B cell (primary cell): ENCODE data around the gene PTBP3. TPM values are rescaled to one million over a fixed set of nuclear protein-coding genes. Genes with fewer than 3 reads are reported as not detected.

ENCODE experiments used
- ATAC-seq: fragments of 200-7000 bp; cut with Tn5 transposase; one replicate; pipeline ENCODE4 v1.10.0; 2021; ENCODE audit warnings: low read depth, mild to moderate bottlenecking, moderate number of reproducible peaks, moderate library complexity
- CTCF ChIA-PET: fragments of 350-600 bp; sonication (Branson Sonifier 250); formaldehyde crosslinking; loops from one replicate; lab custom pipeline; 2021; ENCODE audit warnings: antibody characterized with exemption, inconsistent platforms; lab: Charles Lee
- POLR2A ChIA-PET: fragments of 350-600 bp; sonication (Branson Sonifier 250); formaldehyde crosslinking; loops from one replicate; lab custom pipeline; 2021; ENCODE audit warnings: antibody characterized with exemption; lab: Charles Lee
- DNase-seq: peaks from one replicate; pipeline ENCODE4 v3.0.0; 2013
- H2AFZ ChIP-seq: 2 replicates; pipeline ENCODE4 v1.6.1; 2012; ENCODE audit warnings: mild to moderate bottlenecking, low read depth, low read length; ENCODE audit not compliant: insufficient read depth, poor library complexity, severe bottlenecking
- H3K27ac ChIP-seq, 2 donors: 1 replicate in 1 of 2; 2 replicates in 1 of 2; pipeline ENCODE4 v1.5.1; 2012 to 2013; ENCODE audit warnings: low read length in 2 of 2, mild to moderate bottlenecking in 2 of 2, moderate library complexity in 1 of 2
- H3K27me3 ChIP-seq, 4 experiments: fragments of 200-600 bp in 1 of 4; sonication (generic) in 1 of 4; replicated peaks in 1 of 4; 1 replicate in 2 of 4; 2 replicates in 2 of 4; pipeline versions ENCODE4 v1.6.1 to v1.7.0; 2013 to 2016; ENCODE audit warnings: low read length in 3 of 4, mild to moderate bottlenecking in 2 of 4, mixed read lengths in 1 of 4, moderate library complexity in 1 of 4; ENCODE audit not compliant: insufficient read depth in 4 of 4, control insufficient read depth in 3 of 4; ENCODE audit errors: control extremely low read depth in 1 of 4
- H3K36me3 ChIP-seq, 2 experiments: replicated peaks in 1 of 2; 1 replicate in 1 of 2; 2 replicates in 1 of 2; pipeline versions ENCODE4 v1.6.1 to v1.7.1; 2013; ENCODE audit warnings: low read length in 1 of 2; ENCODE audit not compliant: insufficient read depth in 2 of 2, control insufficient read depth in 1 of 2; ENCODE audit errors: control extremely low read depth in 1 of 2, extremely low read depth in 1 of 2
- H3K4me1 ChIP-seq, 2 donors: fragments of 200-600 bp in 1 of 2; sonication (generic) in 1 of 2; 1 replicate in 1 of 2; 2 replicates in 1 of 2; pipeline versions ENCODE4 v1.5.1 to v1.6.1; 2013 to 2017; ENCODE audit warnings: low read length in 2 of 2; ENCODE audit not compliant: control insufficient read depth in 2 of 2, insufficient read depth in 2 of 2
- H3K4me2 ChIP-seq: replicated peaks from 2 replicates; pipeline ENCODE3; 2012; ENCODE audit warnings: mild to moderate bottlenecking, low read depth, low read length; ENCODE audit not compliant: poor library complexity, severe bottlenecking
- H3K4me3 ChIP-seq, 5 experiments: fragments of 200-600 bp in 1 of 5; sonication (generic) in 1 of 5; 1 replicate in 3 of 5; 2 replicates in 2 of 5; pipeline versions ENCODE4 v1.5.1 to v1.7.0; 2011 to 2016; ENCODE audit warnings: low read length in 4 of 5, mild to moderate bottlenecking in 4 of 5, low read depth in 2 of 5, control low read depth in 1 of 5, moderate library complexity in 1 of 5; ENCODE audit not compliant: insufficient read depth in 1 of 5; ENCODE audit errors: control extremely low read depth in 1 of 5, extremely low read depth in 1 of 5
- H3K79me2 ChIP-seq: fragments of 200-600 bp; sonication (generic); one replicate; pipeline ENCODE4 v1.6.0; 2016; ENCODE audit warnings: low read length; ENCODE audit not compliant: control insufficient read depth, insufficient read depth
- H3K9ac ChIP-seq: fragments of 200-600 bp; sonication (generic); 2 replicates; pipeline ENCODE4 v1.6.1; 2017; ENCODE audit warnings: mild to moderate bottlenecking, low read length, moderate library complexity
- H3K9me3 ChIP-seq, 3 donors: one replicate each; pipeline versions ENCODE4 v1.6.1 to v1.7.1; 2013; ENCODE audit warnings: low read length in 2 of 3; ENCODE audit not compliant: control insufficient read depth in 2 of 3, insufficient read depth in 1 of 3; ENCODE audit errors: control extremely low read depth in 1 of 3
- H4K20me1 ChIP-seq: 2 replicates; pipeline ENCODE4 v1.6.0; 2012; ENCODE audit warnings: mild to moderate bottlenecking, low read length; ENCODE audit not compliant: insufficient read depth, control insufficient read depth, poor library complexity, severe bottlenecking
- H3K27ac Mint-ChIP-seq: one replicate; pipeline ENCODE4 v1.8.0; 2021; ENCODE audit warnings: mixed read lengths
- H3K27me3 Mint-ChIP-seq: one replicate; pipeline ENCODE4 v1.8.0; 2021; ENCODE audit warnings: mixed read lengths
- H3K4me1 Mint-ChIP-seq: one replicate; pipeline ENCODE4 v1.8.0; 2021; ENCODE audit warnings: mixed read lengths
- H3K4me3 Mint-ChIP-seq: one replicate; pipeline ENCODE4 v1.8.0; 2021; ENCODE audit warnings: mixed read lengths
- H3K9me3 Mint-ChIP-seq: one replicate; pipeline ENCODE4 v1.8.0; 2022; ENCODE audit warnings: mixed read lengths; ENCODE audit not compliant: insufficient read depth
- EZH2 ChIP-seq: IDR thresholded peaks from 2 replicates; pipeline ENCODE4 v1.6.1; 2012; ENCODE audit warnings: borderline replicate concordance, low read depth, mild to moderate bottlenecking, moderate library complexity, low read length; ENCODE audit not compliant: insufficient read depth, poor library complexity, severe bottlenecking
- WGBS: methylation state at CpG from one replicate; pipeline ENCODE4 v1.1.5; 2013; ENCODE audit warnings: missing lambda C conversion rate; ENCODE audit not compliant: insufficient coverage; 5-methylcytosine and 5-hydroxymethylcytosine counted together
- intact Hi-C: fragments of 100-400 bp; cut with micrococcal nuclease; formaldehyde crosslinking; loops from one replicate; pipeline ENCODE4 v1.10.0; 2022
- polyA plus RNA-seq: library from polyadenylated mRNA; depleted of rRNA; stranded (reverse); fragments of >200 nt; gene quantifications from 2 replicates; pipeline ENCODE4 v1.2.3, GENCODE V29; 2012
- total RNA-seq, 2 donors: library from RNA; stranded (reverse); fragments of 120-200 nt in 1 of 2; gene quantifications; 1 replicate in 1 of 2; 2 replicates in 1 of 2; pipeline versions ENCODE4 v1.2.3 to v1.2.4, GENCODE V29; 2013 to 2022
- TF ChIP-seq, protein P1 (sequence below): fragments of 200-600 bp; IDR thresholded peaks from one replicate; pipeline ENCODE4 v1.8.0; 2022; ENCODE audit warnings: antibody characterized with exemption, mild to moderate bottlenecking

PTBP3 gene
- total and polyA plus RNA-seq, 2 donors (not counting 1 experiment from before 2014, with no cell fraction given): 22.8 to 133 TPM

DNA sequence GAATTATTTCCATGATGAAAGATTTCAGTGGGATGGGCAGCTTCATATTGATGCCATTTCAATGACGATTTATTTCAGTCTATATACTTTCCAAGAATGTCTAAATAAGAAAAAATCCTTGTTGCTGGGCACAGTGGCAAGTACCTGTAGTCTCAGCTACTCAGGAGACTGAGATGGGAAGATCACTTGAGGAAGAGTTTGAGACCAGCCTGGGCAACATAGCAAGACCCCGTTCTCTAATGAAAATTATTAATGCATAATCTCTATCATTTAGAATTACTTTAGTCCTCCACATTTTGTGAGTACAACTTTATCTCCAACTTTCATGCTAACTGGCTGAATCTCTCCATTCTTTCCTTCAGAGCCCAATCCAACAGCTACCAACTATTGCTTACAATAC lies 52.5 kb downstream of the PTBP3 start:
- Mint-ChIP-seq H3K4me3 (no peak overlapping the region), H3K9me3 (peaks cover 11% of the 10 kb centered on the region), H3K27me3 (no peaks in the 10 kb centered on the region), H3K27ac (no peak overlapping the region), H3K4me1 (peaks cover 37% of the 10 kb centered on the region)
- H3K4me1 ChIP-seq: no peaks in the 10 kb centered on the region
- TF ChIP-seq, protein P1, sequence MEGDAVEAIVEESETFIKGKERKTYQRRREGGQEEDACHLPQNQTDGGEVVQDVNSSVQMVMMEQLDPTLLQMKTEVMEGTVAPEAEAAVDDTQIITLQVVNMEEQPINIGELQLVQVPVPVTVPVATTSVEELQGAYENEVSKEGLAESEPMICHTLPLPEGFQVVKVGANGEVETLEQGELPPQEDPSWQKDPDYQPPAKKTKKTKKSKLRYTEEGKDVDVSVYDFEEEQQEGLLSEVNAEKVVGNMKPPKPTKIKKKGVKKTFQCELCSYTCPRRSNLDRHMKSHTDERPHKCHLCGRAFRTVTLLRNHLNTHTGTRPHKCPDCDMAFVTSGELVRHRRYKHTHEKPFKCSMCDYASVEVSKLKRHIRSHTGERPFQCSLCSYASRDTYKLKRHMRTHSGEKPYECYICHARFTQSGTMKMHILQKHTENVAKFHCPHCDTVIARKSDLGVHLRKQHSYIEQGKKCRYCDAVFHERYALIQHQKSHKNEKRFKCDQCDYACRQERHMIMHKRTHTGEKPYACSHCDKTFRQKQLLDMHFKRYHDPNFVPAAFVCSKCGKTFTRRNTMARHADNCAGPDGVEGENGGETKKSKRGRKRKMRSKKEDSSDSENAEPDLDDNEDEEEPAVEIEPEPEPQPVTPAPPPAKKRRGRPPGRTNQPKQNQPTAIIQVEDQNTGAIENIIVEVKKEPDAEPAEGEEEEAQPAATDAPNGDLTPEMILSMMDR: no peak
- TF ChIP-seq EZH2: no peak
- CTCF ChIA-PET: no interaction called here
- ATAC-seq: no peak
- H4K20me1 ChIP-seq: peaks cover 40% of the 10 kb centered on the region
- no CpG with 5 or more reads among the region's 2 CpGs for WGBS
- no peaks in the 10 kb centered on the region for H3K27me3 ChIP-seq
- intact Hi-C loops: no loop called here
- H3K4me2 ChIP-seq: no peak overlapping the region
- no peak overlapping the region for H2AFZ ChIP-seq
- H3K36me3 ChIP-seq: peaks cover 0 to 10% of the 10 kb centered on the region in 2 experiments
- H3K27ac ChIP-seq: no peak overlapping the region
- no peak for DNase-seq
- peaks cover 0 to 27% (median 21%) of the 10 kb centered on the region in 3 donors for H3K9me3 ChIP-seq
- no peak overlapping the region for H3K4me3 ChIP-seq
- H3K79me2 ChIP-seq: peaks cover 93% of the 10 kb centered on the region
- no peak overlapping the region for H3K9ac ChIP-seq
- POLR2A ChIA-PET: no interaction called here

DNA sequence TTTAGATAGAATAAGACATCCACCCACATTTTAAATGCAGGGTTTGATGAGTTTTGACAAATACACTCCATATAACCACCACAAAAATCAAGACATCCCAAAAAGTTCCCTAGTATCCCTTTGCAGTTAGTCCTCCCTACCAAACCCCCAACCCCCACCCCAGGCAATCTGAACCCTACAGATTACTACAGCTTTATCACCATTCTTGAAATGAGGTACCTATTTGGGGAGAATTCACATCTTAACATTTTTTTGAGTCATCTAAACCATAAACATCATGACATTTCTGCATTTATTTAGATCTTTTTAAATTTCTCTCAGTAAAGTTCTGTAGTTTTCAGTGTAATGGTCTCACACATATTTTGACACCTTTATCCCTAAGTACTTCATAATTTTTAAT lies 53.9 kb downstream of the PTBP3 start:
- ATAC-seq: no peak
- Mint-ChIP-seq H3K27me3 (no peaks in the 10 kb centered on the region), H3K4me1 (peaks cover 43% of the 10 kb centered on the region), H3K9me3 (peaks cover 7% of the 10 kb centered on the region), H3K4me3 (no peak overlapping the region), H3K27ac (no peak overlapping the region)
- Histone ChIP-seq H3K4me2 (no peak overlapping the region), H3K79me2 (peaks cover 93% of the 10 kb centered on the region), H3K4me3 (no peak overlapping the region), H3K27ac (no peak overlapping the region), H3K9me3 (peaks cover 0 to 16% (median 14%) of the 10 kb centered on the region in 3 donors), H3K27me3 (no peaks in the 10 kb centered on the region), H2AFZ (no peak overlapping the region), H3K4me1 (peaks cover 0 to 4% of the 10 kb centered on the region in 2 donors), H3K9ac (no peak overlapping the region), H3K36me3 (peaks cover 0 to 15% of the 10 kb centered on the region in 2 experiments), H4K20me1 (peaks cover 43% of the 10 kb centered on the region)
- TF ChIP-seq, protein P1: no peak
- TF ChIP-seq EZH2: no peak
- CTCF ChIA-PET: no interaction called here
- POLR2A ChIA-PET: no interaction called here
- intact Hi-C loops: no loop called here
- DNase-seq: no peak
